GM21717 (cell line): ENCODE measurements around the gene KSR2.
"Not testable (repeated sequence)": the region's sequence is repeated elsewhere in the genome, so short reads cannot be mapped to it uniquely, and the experiment has no call there.

Source experiments
- ATAC-seq: cut with Tn5 transposase; IDR thresholded peaks from one replicate; pipeline ENCODE4 v1.9.1; 2021; ENCODE audit warnings: mild to moderate bottlenecking, moderate library complexity; ENCODE audit not compliant: unreplicated experiment

Gene KSR2

GRCh38 chr12:117649796-117650195 is 319.0 kb downstream of the KSR2 start:
- no peak for ATAC-seq

- ATAC-seq: no peak
These were observed 322.3 kb downstream of the KSR2 start for GRCh38 chr12:117646520-117646919.

- ATAC-seq: no peak
These were observed 323.3 kb downstream of the KSR2 start for GRCh38 chr12:117645473-117645872.

GRCh38 chr12:117643971-117644370 is 324.8 kb downstream of the KSR2 start:
- no peak for ATAC-seq

- ATAC-seq: no peak
These were observed 326.9 kb downstream of the KSR2 start for GRCh38 chr12:117641885-117642284.

- ATAC-seq: no peak
These were observed 328.3 kb downstream of the KSR2 start for GRCh38 chr12:117640511-117640910.

- no peak for ATAC-seq
These were observed 339.3 kb downstream of the KSR2 start for GRCh38 chr12:117629454-117629853.

- not testable (repeated sequence) for ATAC-seq
These were observed 340.1 kb downstream of the KSR2 start for GRCh38 chr12:117628711-117629110.

- no peak for ATAC-seq
These were observed 346.0 kb downstream of the KSR2 start for GRCh38 chr12:117622741-117623140.

- no peak for ATAC-seq
These were observed 346.7 kb downstream of the KSR2 start for GRCh38 chr12:117622087-117622486.

GRCh38 chr12:117607778-117608177 is 361.0 kb downstream of the KSR2 start:
- ATAC-seq: no peak

- no peak for ATAC-seq
These were observed 361.8 kb downstream of the KSR2 start for GRCh38 chr12:117606945-117607344.

GRCh38 chr12:117606024-117606423 is 362.8 kb downstream of the KSR2 start:
- no peak for ATAC-seq

GRCh38 chr12:117603316-117604113 is 365.3 kb downstream of the KSR2 start:
- ATAC-seq: no peak

GRCh38 chr12:117599849-117600248 is 368.9 kb downstream of the KSR2 start:
- no peak for ATAC-seq

- no peak for ATAC-seq
These were observed 371.8 kb downstream of the KSR2 start for GRCh38 chr12:117596968-117597367.

GRCh38 chr12:117595751-117596150 is 373.0 kb downstream of the KSR2 start:
- ATAC-seq: no peak

GRCh38 chr12:117594481-117594880 is 374.3 kb downstream of the KSR2 start:
- ATAC-seq: no peak

GRCh38 chr12:117593815-117594400 is 374.9 kb downstream of the KSR2 start:
- no peak for ATAC-seq

- ATAC-seq: no peak
These were observed 376.0 kb downstream of the KSR2 start for GRCh38 chr12:117592588-117593305.

GRCh38 chr12:117590999-117591398 is 377.8 kb downstream of the KSR2 start:
- ATAC-seq: no peak

GRCh38 chr12:117590386-117590785 is 378.4 kb downstream of the KSR2 start:
- ATAC-seq: no peak
